Prostate gland (tissue), 2 donors: Measurements from ENCODE around the gene ZPR1. TPM values are rescaled to one million over a fixed set of nuclear protein-coding genes. Genes with fewer than 3 reads are reported as not detected.

Experiments used
- DNase-seq: peaks from one replicate; pipeline ENCODE4 v3.0.0-alpha.2; 2019; ENCODE audit warnings: low spot score
- H3K27ac ChIP-seq, 2 donors: fragments of 200-600 bp; sonication (generic); 2 replicates each; pipeline ENCODE4 v1.5.1; 2017 to 2019
- H3K27me3 ChIP-seq: fragments of 200-600 bp; sonication (generic); replicated peaks from 2 replicates; pipeline ENCODE4 v1.5.1; 2019; ENCODE audit not compliant: insufficient read depth
- H3K36me3 ChIP-seq, 2 donors: fragments of 200-600 bp; sonication (generic); 1 replicate in 1 of 2; 2 replicates in 1 of 2; pipeline versions ENCODE4 v1.5.1 to v1.8.1; 2017 to 2019
- H3K4me1 ChIP-seq: fragments of 200-600 bp; sonication (generic); replicated peaks from 2 replicates; pipeline ENCODE4 v1.5.1; 2019
- H3K4me3 ChIP-seq, 2 donors: fragments of 200-600 bp; sonication (generic); 2 replicates each; pipeline ENCODE4 v1.5.1; 2017 to 2019
- H3K9me3 ChIP-seq: fragments of 200-600 bp; sonication (generic); 2 replicates; pipeline ENCODE4 v1.5.1; 2017
- POLR2A ChIP-seq: fragments of 450-650 bp; IDR thresholded peaks from one replicate; pipeline ENCODE4 v1.6.1; 2016; ENCODE audit warnings: antibody characterized with exemption, mild to moderate bottlenecking
- POLR2AphosphoS5 ChIP-seq: sonication (generic); formaldehyde crosslinking; IDR thresholded peaks from one replicate; pipeline ENCODE4 v1.6.1; 2017; ENCODE audit warnings: antibody characterized with exemption
- WGBS: methylation state at CpG from one replicate; pipeline ENCODE4 v1.1.5; 2018; 5-methylcytosine and 5-hydroxymethylcytosine counted together
- intact Hi-C: fragments of 100-400 bp; cut with DNase I; formaldehyde crosslinking; loops from one replicate; pipeline ENCODE4 v1.14.2; 2022
- total RNA-seq, 2 donors: library from RNA; depleted of rRNA; stranded (reverse); fragments of >200 nt; gene quantifications; one replicate each; pipeline ENCODE4 v1.1.0, GENCODE V29; 2016
- TF ChIP-seq, protein P1 (sequence below), 4 experiments: fragments of 200-600 bp in 2 of 4; fragments of 450-650 bp in 2 of 4; sonication (generic) in 2 of 4; IDR thresholded peaks; 1 replicate in 3 of 4; 2 replicates in 1 of 4; pipeline ENCODE4 v1.5.1; 2016 to 2019; ENCODE audit warnings: antibody characterized with exemption in 4 of 4, mild to moderate bottlenecking in 2 of 4, moderate library complexity in 2 of 4

ZPR1 gene
- total RNA-seq, 2 donors from 2014 or later, result 24.6 to 27.6 TPM

DNA sequence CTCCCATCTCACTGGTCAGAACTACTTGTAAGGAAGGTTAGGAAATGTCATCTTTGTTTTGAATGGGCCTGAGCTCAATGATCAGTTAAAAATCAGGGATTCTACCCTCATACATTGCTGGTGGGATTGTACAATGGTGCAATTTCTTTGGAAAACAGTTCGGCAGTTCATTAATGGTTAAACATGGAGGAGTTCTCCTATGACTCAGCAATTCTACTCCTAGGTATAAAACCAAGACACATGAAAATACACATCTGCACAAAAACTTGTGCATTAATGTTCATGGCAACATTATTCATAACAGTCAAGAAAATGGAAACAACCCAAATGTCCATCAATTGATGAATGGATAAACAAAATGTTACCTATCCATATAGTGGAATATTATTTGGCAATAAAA is 8.7 kb upstream of the ZPR1 start:
- Histone ChIP-seq H3K9me3 (no peaks in the 10 kb centered on the region), H3K4me1 (no peaks in the 10 kb centered on the region), H3K36me3 (no peaks in the 10 kb centered on the region), H3K27ac (no peak overlapping the region), H3K4me3 (no peak overlapping the region), H3K27me3 (no peaks in the 10 kb centered on the region)
- TF ChIP-seq, protein P1, sequence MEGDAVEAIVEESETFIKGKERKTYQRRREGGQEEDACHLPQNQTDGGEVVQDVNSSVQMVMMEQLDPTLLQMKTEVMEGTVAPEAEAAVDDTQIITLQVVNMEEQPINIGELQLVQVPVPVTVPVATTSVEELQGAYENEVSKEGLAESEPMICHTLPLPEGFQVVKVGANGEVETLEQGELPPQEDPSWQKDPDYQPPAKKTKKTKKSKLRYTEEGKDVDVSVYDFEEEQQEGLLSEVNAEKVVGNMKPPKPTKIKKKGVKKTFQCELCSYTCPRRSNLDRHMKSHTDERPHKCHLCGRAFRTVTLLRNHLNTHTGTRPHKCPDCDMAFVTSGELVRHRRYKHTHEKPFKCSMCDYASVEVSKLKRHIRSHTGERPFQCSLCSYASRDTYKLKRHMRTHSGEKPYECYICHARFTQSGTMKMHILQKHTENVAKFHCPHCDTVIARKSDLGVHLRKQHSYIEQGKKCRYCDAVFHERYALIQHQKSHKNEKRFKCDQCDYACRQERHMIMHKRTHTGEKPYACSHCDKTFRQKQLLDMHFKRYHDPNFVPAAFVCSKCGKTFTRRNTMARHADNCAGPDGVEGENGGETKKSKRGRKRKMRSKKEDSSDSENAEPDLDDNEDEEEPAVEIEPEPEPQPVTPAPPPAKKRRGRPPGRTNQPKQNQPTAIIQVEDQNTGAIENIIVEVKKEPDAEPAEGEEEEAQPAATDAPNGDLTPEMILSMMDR (IDR thresholded peaks at IDR 0.05), result no peak
- no peak for TF ChIP-seq POLR2A
- TF ChIP-seq POLR2AphosphoS5, result no peak
- intact Hi-C loops, result loop anchor here (10.0 kb wide), 1 partner anchor 78 kb away; no protein-coding TSS in a partner anchor
- 82% methylated on average over 1 of the region's 1 CpG for WGBS
- DNase-seq, result no peak

DNA sequence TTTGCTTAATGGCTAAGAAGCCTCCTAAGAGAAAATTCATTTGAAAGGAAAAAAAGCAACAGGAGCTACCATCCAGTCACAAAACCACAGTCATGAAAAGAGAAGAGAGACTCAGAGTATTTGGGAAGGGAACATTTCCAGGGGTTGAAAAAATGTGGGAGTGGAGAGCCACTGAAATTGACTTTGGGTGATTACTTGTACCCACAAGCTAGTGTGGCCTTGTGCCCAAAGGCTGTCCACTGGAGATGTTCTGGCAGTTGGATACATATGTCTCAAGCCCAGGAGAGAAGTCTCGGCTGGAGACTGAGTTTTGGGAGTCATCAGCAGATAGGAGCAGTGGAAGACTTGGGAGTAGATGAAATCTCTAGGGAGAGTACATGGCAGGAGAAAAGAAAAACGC is 7.0 kb upstream of the ZPR1 start:
- intact Hi-C loops, result loop anchor here (10.0 kb wide), 1 partner anchor 80 kb away; no protein-coding TSS in a partner anchor
- Histone ChIP-seq H3K9me3 (no peaks in the 10 kb centered on the region), H3K27me3 (no peaks in the 10 kb centered on the region), H3K36me3 (no peaks in the 10 kb centered on the region), H3K27ac (no peak overlapping the region), H3K4me1 (no peaks in the 10 kb centered on the region), H3K4me3 (no peak overlapping the region)
- DNase-seq, result no peak
- WGBS, result 85% methylated on average over 2 of the region's 2 CpGs
- TF ChIP-seq, protein P1 (IDR thresholded peaks at IDR 0.05), result no peak
- TF ChIP-seq POLR2A (no peak), POLR2AphosphoS5 (no peak)

GRCh38 chr11:116793772-116794097 is 5.9 kb upstream of the ZPR1 start:
- H3K27ac ChIP-seq, result no peak overlapping the region
- H3K36me3 ChIP-seq, result no peaks in the 10 kb centered on the region
- no peaks in the 10 kb centered on the region for H3K27me3 ChIP-seq
- intact Hi-C loops, result loop anchor here (2.0 to 10.0 kb wide), 2 partner anchors 43 to 81 kb away; partner anchors contain the start of gene APOA1
- WGBS, result 100% methylated on average over 1 of the region's 1 CpG
- H3K4me1 ChIP-seq, result no peaks in the 10 kb centered on the region
- no peak for DNase-seq
- H3K4me3 ChIP-seq, result no peak overlapping the region
- no peaks in the 10 kb centered on the region for H3K9me3 ChIP-seq
- TF ChIP-seq, protein P1 (IDR thresholded peaks at IDR 0.05), result no peak
- TF ChIP-seq POLR2AphosphoS5 (no peak), POLR2A (no peak)

- Histone ChIP-seq H3K4me3 (no peak overlapping the region), H3K36me3 (no peaks in the 10 kb centered on the region), H3K27me3 (no peaks in the 10 kb centered on the region), H3K27ac (no peak overlapping the region), H3K9me3 (no peaks in the 10 kb centered on the region), H3K4me1 (no peaks in the 10 kb centered on the region)
- no peak for DNase-seq
- TF ChIP-seq POLR2AphosphoS5 (no peak), POLR2A (no peak)
- TF ChIP-seq, protein P1 (IDR thresholded peaks at IDR 0.05), result no peak
- intact Hi-C loops, result loop anchor here (2.0 to 10.0 kb wide), 2 partner anchors 44 to 82 kb away; partner anchors contain the start of gene APOA1
- WGBS, result 77% methylated on average over 8 of the region's 8 CpGs
These were observed 5.3 kb upstream of the ZPR1 start for GRCh38 chr11:116792869-116793771.
